Astrocyte (in vitro differentiated cells and primary cell): Measurements from ENCODE around the gene EMX1.

ENCODE experiments used
- EZH2 ChIP-seq: IDR thresholded peaks from 2 replicates; pipeline ENCODE4 v1.6.1; 2012; ENCODE audit warnings: mild to moderate bottlenecking, low read length, inconsistent platforms; ENCODE audit not compliant: insufficient read depth
- TF ChIP-seq, protein P1 (sequence below): IDR thresholded peaks from 2 replicates; pipeline ENCODE4 v1.5.1; 2011; ENCODE audit warnings: low read depth, mild to moderate bottlenecking, inconsistent platforms, low read length, moderate library complexity; ENCODE audit not compliant: insufficient read depth

DNA sequence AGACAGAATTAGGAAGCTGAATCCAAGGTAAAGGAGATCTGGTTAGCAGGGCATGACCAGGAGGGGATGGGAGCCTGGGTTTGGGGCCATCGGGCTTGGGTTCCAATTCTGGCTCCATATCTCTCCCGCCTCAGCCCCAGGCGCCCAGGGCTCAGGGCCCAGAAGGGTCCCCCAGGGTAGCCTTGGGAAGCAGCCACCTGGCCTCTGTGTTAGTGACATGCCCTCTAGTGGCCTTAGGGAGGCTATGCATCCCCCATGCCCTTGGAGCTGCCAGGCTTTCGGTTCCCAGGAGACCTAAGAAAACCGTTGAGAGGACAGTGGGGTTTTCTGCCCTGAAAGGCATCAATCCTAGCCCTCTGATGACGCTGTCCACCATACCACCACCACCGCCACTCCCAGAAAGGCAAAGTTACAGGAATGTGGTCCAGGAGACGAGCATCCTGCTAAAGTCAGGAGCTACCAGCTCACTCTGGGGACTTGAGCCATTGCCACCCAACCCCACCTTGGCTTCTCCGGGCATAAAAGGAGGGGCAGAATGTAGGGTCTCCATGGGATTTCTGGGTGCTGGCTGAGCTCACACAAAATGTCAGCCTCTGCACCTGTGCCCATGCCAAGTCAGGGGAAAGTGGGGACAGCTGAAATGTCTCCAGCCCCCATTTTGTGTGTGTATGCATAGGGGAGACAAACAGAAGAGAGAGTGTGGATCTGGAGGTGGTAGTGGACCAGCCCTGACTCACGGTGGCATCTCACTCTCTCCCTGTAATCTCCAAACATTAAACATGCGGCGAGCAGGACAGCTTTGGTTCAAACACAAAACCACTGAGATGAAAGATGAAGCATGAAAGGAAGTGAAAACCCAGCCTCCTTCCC, 56.5 kb downstream of the EMX1 start:
- TF ChIP-seq, protein P1, sequence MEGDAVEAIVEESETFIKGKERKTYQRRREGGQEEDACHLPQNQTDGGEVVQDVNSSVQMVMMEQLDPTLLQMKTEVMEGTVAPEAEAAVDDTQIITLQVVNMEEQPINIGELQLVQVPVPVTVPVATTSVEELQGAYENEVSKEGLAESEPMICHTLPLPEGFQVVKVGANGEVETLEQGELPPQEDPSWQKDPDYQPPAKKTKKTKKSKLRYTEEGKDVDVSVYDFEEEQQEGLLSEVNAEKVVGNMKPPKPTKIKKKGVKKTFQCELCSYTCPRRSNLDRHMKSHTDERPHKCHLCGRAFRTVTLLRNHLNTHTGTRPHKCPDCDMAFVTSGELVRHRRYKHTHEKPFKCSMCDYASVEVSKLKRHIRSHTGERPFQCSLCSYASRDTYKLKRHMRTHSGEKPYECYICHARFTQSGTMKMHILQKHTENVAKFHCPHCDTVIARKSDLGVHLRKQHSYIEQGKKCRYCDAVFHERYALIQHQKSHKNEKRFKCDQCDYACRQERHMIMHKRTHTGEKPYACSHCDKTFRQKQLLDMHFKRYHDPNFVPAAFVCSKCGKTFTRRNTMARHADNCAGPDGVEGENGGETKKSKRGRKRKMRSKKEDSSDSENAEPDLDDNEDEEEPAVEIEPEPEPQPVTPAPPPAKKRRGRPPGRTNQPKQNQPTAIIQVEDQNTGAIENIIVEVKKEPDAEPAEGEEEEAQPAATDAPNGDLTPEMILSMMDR = peak; percentile 82
- TF ChIP-seq EZH2 = no peak
